Liver (tissue), 9 donors: ENCODE measurements around the gene PXYLP1. TPM values are rescaled to one million over a fixed set of nuclear protein-coding genes. Genes with fewer than 3 reads are reported as not detected.

Experiments used
- DNase-seq: peaks from one replicate; pipeline ENCODE4 v3.0.0-alpha.2; 2017; ENCODE audit warnings: low spot score
- H3K27ac ChIP-seq, 2 donors: one replicate each; pipeline ENCODE4 v1.7.0; 2013; ENCODE audit warnings: inconsistent platforms in 2 of 2, low read length in 2 of 2, control low read depth in 1 of 2, low read depth in 1 of 2, mild to moderate bottlenecking in 1 of 2
- H3K27me3 ChIP-seq, 4 donors: one replicate each; pipeline versions ENCODE4 v1.6.1 to v1.7.0; 2013; ENCODE audit warnings: low read length in 3 of 4, inconsistent platforms in 1 of 4, mild to moderate bottlenecking in 1 of 4, moderate library complexity in 1 of 4; ENCODE audit not compliant: control insufficient read depth in 4 of 4, insufficient read depth in 4 of 4
- H3K36me3 ChIP-seq, 4 donors: one replicate each; pipeline versions ENCODE4 v1.6.1 to v1.7.0; 2013; ENCODE audit warnings: low read length in 3 of 4, mild to moderate bottlenecking in 3 of 4, low read depth in 1 of 4, moderate library complexity in 1 of 4; ENCODE audit not compliant: control insufficient read depth in 4 of 4, insufficient read depth in 3 of 4
- H3K4me1 ChIP-seq, 4 donors: one replicate each; pipeline versions ENCODE4 v1.6.1 to v1.7.0; 2013; ENCODE audit warnings: low read length in 3 of 4, mild to moderate bottlenecking in 3 of 4, moderate library complexity in 1 of 4; ENCODE audit not compliant: control insufficient read depth in 4 of 4, insufficient read depth in 4 of 4
- H3K4me3 ChIP-seq, 3 donors: one replicate each; pipeline versions ENCODE4 v1.6.1 to v1.7.0; 2013; ENCODE audit warnings: low read length in 3 of 3, control low read depth in 1 of 3, low read depth in 1 of 3, mild to moderate bottlenecking in 1 of 3
- H3K9ac ChIP-seq, 2 donors: one replicate each; pipeline ENCODE4 v1.7.0; 2013; ENCODE audit warnings: low read length in 2 of 2, mild to moderate bottlenecking in 2 of 2, moderate library complexity in 2 of 2, control low read depth in 1 of 2, low read depth in 1 of 2
- H3K9me3 ChIP-seq, 4 donors: one replicate each; pipeline versions ENCODE4 v1.6.1 to v1.7.0; 2013; ENCODE audit warnings: low read length in 3 of 4; ENCODE audit not compliant: control insufficient read depth in 4 of 4
- ATF3 ChIP-seq: IDR thresholded peaks from 2 replicates; pipeline ENCODE4 v1.6.1; 2016; ENCODE audit warnings: antibody characterized with exemption
- CTCF ChIP-seq: fragments of 150-350 bp; IDR thresholded peaks from 2 replicates; pipeline ENCODE4 v1.5.1; 2017; ENCODE audit warnings: improper control_type of control experiment, low read depth, low read length; ENCODE audit not compliant: missing input control
- EGR1 ChIP-seq, 2 donors: IDR thresholded peaks; 2 replicates each; pipeline ENCODE4 v1.6.1; 2016 to 2018; ENCODE audit warnings: antibody characterized with exemption in 2 of 2, low read depth in 2 of 2
- FOXA1 ChIP-seq: IDR thresholded peaks from 2 replicates; pipeline ENCODE4 v1.6.1; 2016; ENCODE audit warnings: antibody characterized with exemption
- FOXA2 ChIP-seq: IDR thresholded peaks from 2 replicates; pipeline ENCODE4 v1.6.1; 2016; ENCODE audit warnings: antibody characterized with exemption
- JUND ChIP-seq, 2 donors: IDR thresholded peaks; 2 replicates each; pipeline ENCODE4 v1.6.1; 2016; ENCODE audit warnings: antibody characterized with exemption in 2 of 2
- REST ChIP-seq: IDR thresholded peaks from 2 replicates; pipeline ENCODE4 v1.6.1; 2016; ENCODE audit warnings: antibody characterized with exemption, mild to moderate bottlenecking
- RXRA ChIP-seq, 2 donors: IDR thresholded peaks; 2 replicates each; pipeline ENCODE4 v1.6.1; 2017 to 2018; ENCODE audit warnings: antibody characterized with exemption in 2 of 2, mild to moderate bottlenecking in 1 of 2
- SP1 ChIP-seq: IDR thresholded peaks from 2 replicates; pipeline ENCODE4 v1.6.1; 2018; ENCODE audit warnings: antibody characterized with exemption, mild to moderate bottlenecking
- TAF1 ChIP-seq: conservative IDR thresholded peaks from 2 replicates; pipeline ENCODE4 v1.6.1; 2016; ENCODE audit warnings: antibody characterized with exemption, mild to moderate bottlenecking
- whole genome bisulfite sequencing: extraction: QIAGEN DNeasy Blood & Tissue Kit; methylation state at CpG from one replicate; pipeline ENCODE4 v1.1.7; 2013; 5-methylcytosine and 5-hydroxymethylcytosine counted together
- polyA plus RNA-seq, 2 donors: library from polyadenylated mRNA; stranded (reverse) in 1 of 2; unstranded in 1 of 2; fragments of 200-250 nt in 1 of 2; fragments of >200 nt in 1 of 2; fragmentation: Nextera tagmentation in 1 of 2; extraction: Ambion mirVana in 1 of 2; gene quantifications; one replicate each; pipeline versions ENCODE4 v1.2.1 to v1.2.3, GENCODE V29; 2013 to 2015
- total RNA-seq, 2 donors: library from RNA; depleted of rRNA; stranded (reverse); fragments of >200 nt; gene quantifications; one replicate each; pipeline ENCODE4 v1.2.3, GENCODE V29; 2014
- donor health status: healthy.
- donor health status: healthy.
- donor health status: healthy.
- donor health status: healthy.
- donor health status: healthy.

Gene PXYLP1
- total and polyA plus RNA-seq, 4 donors: 1.1 to 5.3 (median 3.1) TPM

- TF ChIP-seq JUND (IDR thresholded peaks at IDR 0.05) (no peak), FOXA1 (no peak), CTCF (no peak), SP1 (no peak), FOXA2 (no peak)
Observed at GRCh38 chr3:141330718-141331376, 99.2 kb downstream of the PXYLP1 start (continued).

GRCh38 chr3:141331377-141332318, 100.0 kb downstream of the PXYLP1 start:
- TF ChIP-seq TAF1: no peak
- no peak for TF ChIP-seq REST
- no peak for TF ChIP-seq EGR1 (IDR thresholded peaks at IDR 0.05; ENCODE audit: low read depth in 2 of 2)
- TF ChIP-seq SP1: no peak
- no peak for TF ChIP-seq ATF3
- Histone ChIP-seq H3K4me3 (no peak overlapping the region), H3K4me1 (no peaks in the 10 kb centered on the region), H3K27me3 (no peaks in the 10 kb centered on the region), H3K36me3 (no peaks in the 10 kb centered on the region), H3K9ac (no peak overlapping the region), H3K27ac (no peak overlapping the region), H3K9me3 (no peaks in the 10 kb centered on the region)
- no peak for DNase-seq
- WGBS: 73% methylated on average over 9 of the region's 9 CpGs

- Histone ChIP-seq H3K4me1 (peaks cover 0 to 1% (median 0%) of the 10 kb centered on the region in 4 donors), H3K4me3 (no peak overlapping the region), H3K27me3 (no peaks in the 10 kb centered on the region), H3K9me3 (no peaks in the 10 kb centered on the region), H3K27ac (no peak overlapping the region), H3K9ac (no peak overlapping the region), H3K36me3 (no peaks in the 10 kb centered on the region)
- DNase-seq: no peak
- WGBS: 79% methylated on average over 5 of the region's 5 CpGs
- TF ChIP-seq RXRA (IDR thresholded peaks at IDR 0.05) (no peak), TAF1 (no peak), JUND (IDR thresholded peaks at IDR 0.05) (no peak), SP1 (no peak)
Observed at GRCh38 chr3:141332416-141332815, 100.8 kb downstream of the PXYLP1 start.
